Measurements from ENCODE around the gene RABEP2. TPM values are rescaled to one million over a fixed set of nuclear protein-coding genes. Genes with fewer than 3 reads are reported as not detected.

Gene RABEP2
- total RNA-seq, 4 donors from 2014 or later = 18.9 to 30.2 (median 24.9) TPM

GRCh38 chr16:28912558-28912957 is 12.5 kb downstream of the RABEP2 start:
- WGBS, 2 donors (ENCODE audit: low coverage in 1 of 2) = 84% methylated on average over 4 to 8 of the region's 12 CpGs
- TF ChIP-seq EP300 (IDR thresholded peaks at IDR 0.05) (no peak), POLR2A (IDR thresholded peaks at IDR 0.05) (no peak), POLR2AphosphoS5 (IDR thresholded peaks at IDR 0.05) (no peak), CTCF (IDR thresholded peaks at IDR 0.05) (no peak)
- ATAC-seq = no peak
- Histone ChIP-seq H3K9me3 (no peaks in the 10 kb centered on the region), H3K27ac (no peak overlapping the region), H3K36me3 (peaks cover 0 to 86% of the 10 kb centered on the region in 2 donors), H3K4me1 (no peaks in the 10 kb centered on the region), H3K4me3 (no peak overlapping the region), H3K27me3 (no peaks in the 10 kb centered on the region)

- no peaks in the 10 kb centered on the region for H3K27me3 ChIP-seq
- no peak overlapping the region for H3K4me3 ChIP-seq
- H3K27ac ChIP-seq = no peak overlapping the region
- TF ChIP-seq CTCF (IDR thresholded peaks at IDR 0.05) = no peak
- no peak for TF ChIP-seq POLR2AphosphoS5 (IDR thresholded peaks at IDR 0.05)
- no peak for TF ChIP-seq EP300 (IDR thresholded peaks at IDR 0.05)
- TF ChIP-seq POLR2A (IDR thresholded peaks at IDR 0.05) = no peak
- no peak for ATAC-seq
- peaks cover 0 to 87% of the 10 kb centered on the region in 2 donors for H3K36me3 ChIP-seq
- no peaks in the 10 kb centered on the region for H3K4me1 ChIP-seq
- WGBS, 2 donors (ENCODE audit: low coverage in 1 of 2) = 60 to 76% methylated on average over 1 to 6 of the region's 19 CpGs
- no peaks in the 10 kb centered on the region for H3K9me3 ChIP-seq
Observed at GRCh38 chr16:28910086-28911031, 14.7 kb downstream of the RABEP2 start.

GRCh38 chr16:28905800-28906372 is 19.2 kb downstream of the RABEP2 start:
- no CpG with 5 or more reads among the region's 24 CpGs for WGBS, 2 donors (ENCODE audit: low coverage in 1 of 2)
- no peaks in the 10 kb centered on the region for H3K9me3 ChIP-seq
- H3K4me3 ChIP-seq = no peak overlapping the region
- H3K36me3 ChIP-seq = peaks cover 0 to 66% of the 10 kb centered on the region in 2 donors
- H3K4me1 ChIP-seq = no peaks in the 10 kb centered on the region
- no peak for ATAC-seq
- TF ChIP-seq POLR2AphosphoS5 (IDR thresholded peaks at IDR 0.05) (no peak), POLR2A (IDR thresholded peaks at IDR 0.05) (no peak), CTCF (IDR thresholded peaks at IDR 0.05) (no peak), EP300 (IDR thresholded peaks at IDR 0.05) (no peak)
- no peaks in the 10 kb centered on the region for H3K27me3 ChIP-seq
- H3K27ac ChIP-seq = no peak overlapping the region

GRCh38 chr16:28905229-28905754 is 19.7 kb downstream of the RABEP2 start:
- Histone ChIP-seq H3K36me3 (peaks cover 0 to 60% of the 10 kb centered on the region in 2 donors), H3K4me3 (no peak overlapping the region), H3K9me3 (no peaks in the 10 kb centered on the region), H3K4me1 (no peaks in the 10 kb centered on the region), H3K27ac (no peak overlapping the region), H3K27me3 (no peaks in the 10 kb centered on the region)
- 100% methylated on average over 1 of the region's 9 CpGs; no CpG with 5 or more reads in 1 of the 2 donors for WGBS, 2 donors (ENCODE audit: low coverage in 1 of 2)
- ATAC-seq = no peak
- no peak for TF ChIP-seq CTCF (IDR thresholded peaks at IDR 0.05)
- no peak for TF ChIP-seq EP300 (IDR thresholded peaks at IDR 0.05)
- TF ChIP-seq POLR2A (IDR thresholded peaks at IDR 0.05) = no peak
- TF ChIP-seq POLR2AphosphoS5 (IDR thresholded peaks at IDR 0.05) = no peak

All from gastroesophageal sphincter (tissue), 4 donors.